ENCODE results near the gene PLXNC1.

GRCh38 chr12:94143438-94143837 lies 4.9 kb upstream of the PLXNC1 start:
- TF ChIP-seq REST (IDR thresholded peaks at IDR 0.05; ENCODE audit: insufficient replicate concordance, low read depth) (no peak), CTCF (IDR thresholded peaks at IDR 0.05; ENCODE audit: insufficient read depth, low read length) (no peak), POLR2AphosphoS5 (IDR thresholded peaks at IDR 0.05; ENCODE audit: low read depth) (no peak), SPI1 (IDR thresholded peaks at IDR 0.05; ENCODE audit: borderline replicate concordance, low read depth) (no peak), GABPA (IDR thresholded peaks at IDR 0.05; ENCODE audit: low read depth) (no peak)

All from HL-60 (cell line).